Stimulated activated CD8-positive, alpha-beta memory T cell treated with anti-CD3 and anti-CD28 coated beads, Interleukin-15, amount 100 ng/mL, for 48 hours (primary cell): ENCODE results near the gene NRDC.
"Not testable (repeated sequence)": the region's sequence is repeated elsewhere in the genome, so short reads cannot be mapped to it uniquely, and the experiment has no call there.

Experiments used
- DNase-seq, 2 donors: peaks; one replicate each; pipeline ENCODE4 v3.0.0-alpha.2; 2020; ENCODE audit warnings: low read depth in 2 of 2

The NRDC gene

DNA sequence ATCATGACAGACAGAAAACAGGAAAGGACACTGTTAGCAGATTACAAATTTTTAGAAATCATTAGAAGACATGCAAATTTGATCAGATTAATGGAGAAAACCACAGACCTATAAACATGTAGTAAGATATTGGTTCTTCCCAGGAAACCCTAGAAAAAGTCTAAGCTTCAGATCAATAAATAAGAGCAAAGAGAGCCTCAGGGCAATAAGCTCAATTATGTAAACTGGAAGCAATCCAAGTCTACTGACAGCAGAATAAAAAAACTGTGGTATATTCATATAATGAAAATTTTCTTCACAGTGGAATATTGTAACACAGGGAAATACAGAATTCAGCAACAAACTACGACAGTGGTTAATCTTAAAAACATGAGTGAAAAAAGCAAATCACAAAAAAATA is 36.3 kb downstream of the NRDC start:
- no peak for DNase-seq

- no peak for DNase-seq
Observed at GRCh38 chr1:51840743-51841461, 37.6 kb downstream of the NRDC start.

DNA sequence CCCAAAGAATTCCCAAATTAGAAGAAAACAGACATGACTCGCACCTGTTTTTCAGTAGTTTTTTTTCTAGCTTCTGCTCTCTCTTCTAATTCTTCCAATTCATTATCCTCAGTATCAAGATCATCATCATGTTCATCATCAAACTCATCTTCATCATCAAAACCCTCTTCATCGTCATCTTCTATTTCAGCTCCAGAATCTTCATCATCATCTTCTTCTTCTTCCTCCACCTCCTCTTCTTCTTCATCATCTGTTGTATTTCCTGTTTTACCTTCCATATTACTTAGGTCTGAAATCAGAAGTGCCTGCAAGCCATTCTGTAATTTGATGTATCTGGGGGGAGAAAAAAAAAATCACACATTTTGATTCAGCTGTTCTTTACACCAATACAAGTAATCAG is 38.3 kb downstream of the NRDC start:
- DNase-seq, result no peak

DNA sequence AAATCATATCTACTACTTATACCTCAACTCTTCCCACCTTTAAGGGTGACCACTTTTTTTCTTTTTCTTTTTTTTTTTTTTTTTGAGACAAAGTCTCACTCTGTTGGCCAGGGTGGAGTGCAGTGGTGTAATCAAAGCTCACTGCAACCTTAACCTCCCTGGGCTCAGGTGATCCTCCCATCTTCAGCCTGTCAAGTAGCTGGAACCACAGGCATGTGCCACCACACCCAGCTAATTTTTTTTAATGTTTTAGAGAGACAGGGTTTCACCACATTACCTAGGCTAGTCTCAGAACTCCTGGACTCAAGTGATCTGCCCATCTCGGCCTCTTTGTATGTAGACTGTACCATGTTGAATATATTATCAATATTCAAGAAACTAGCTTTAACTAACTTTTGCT is 39.4 kb downstream of the NRDC start:
- no peak for DNase-seq

DNA sequence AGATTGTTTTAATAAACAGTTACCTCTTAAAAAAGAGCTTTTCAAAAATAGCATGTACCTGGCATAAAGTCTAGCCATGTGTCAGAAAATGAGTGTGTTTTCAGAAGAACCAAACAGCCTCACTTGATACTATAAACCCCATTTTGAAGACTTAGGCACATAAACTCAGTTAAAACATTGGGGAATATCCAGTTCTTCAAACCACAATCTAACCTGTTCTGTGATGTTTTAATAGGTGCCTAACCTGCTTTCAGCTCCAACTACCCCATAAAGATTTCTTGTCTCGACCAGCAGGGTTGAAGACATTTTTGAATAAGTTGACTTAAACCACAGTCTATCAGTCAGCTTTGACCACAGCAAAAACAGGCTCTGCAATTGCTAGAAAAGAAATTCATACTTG is 41.3 kb downstream of the NRDC start:
- no peak for DNase-seq

- DNase-seq, result no peak
Observed at GRCh38 chr1:51833700-51834099, 44.8 kb downstream of the NRDC start.

DNA sequence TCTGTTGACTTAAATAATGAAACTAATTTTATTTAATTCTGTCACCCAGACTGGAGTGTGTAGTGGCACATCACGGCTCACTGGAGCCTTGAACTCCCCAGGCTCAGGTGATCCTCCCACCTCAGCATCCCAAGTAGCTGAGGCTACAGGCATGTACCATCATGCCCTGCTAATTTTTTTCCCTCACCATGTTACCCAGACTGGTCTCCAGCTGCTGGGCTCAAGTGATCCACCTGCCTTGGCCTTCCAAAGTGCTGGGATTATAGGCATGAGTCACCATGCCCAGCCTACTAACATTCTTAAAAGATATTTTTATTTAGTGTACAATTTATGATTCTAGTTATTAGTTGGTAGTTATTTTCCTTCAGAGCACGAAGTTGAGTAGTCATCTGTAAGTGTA is 49.5 kb downstream of the NRDC start:
- DNase-seq, result no peak

DNA sequence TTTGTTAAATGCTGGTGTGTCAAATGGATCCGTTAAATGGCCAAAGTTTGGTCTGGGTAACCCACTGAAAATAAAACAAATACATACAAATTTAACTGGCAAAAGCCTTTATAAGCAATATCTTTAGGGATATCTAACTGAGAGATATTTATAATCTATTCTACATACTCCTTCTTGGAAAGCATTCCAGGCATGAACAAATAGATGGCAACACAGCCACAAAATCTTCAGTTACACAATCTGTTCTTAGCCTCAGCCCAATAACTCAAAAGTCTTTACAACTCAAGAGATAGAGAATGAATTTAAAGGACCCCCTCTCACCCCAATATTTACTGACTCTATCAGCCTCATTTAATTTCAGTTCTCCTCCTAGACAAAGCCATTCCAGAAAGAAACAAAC is 58.7 kb downstream of the NRDC start:
- DNase-seq, result no peak

GRCh38 chr1:51819021-51819420 is 59.5 kb downstream of the NRDC start:
- not testable (repeated sequence) for DNase-seq

GRCh38 chr1:51818487-51818886 is 60.0 kb downstream of the NRDC start:
- no peak for DNase-seq

DNA sequence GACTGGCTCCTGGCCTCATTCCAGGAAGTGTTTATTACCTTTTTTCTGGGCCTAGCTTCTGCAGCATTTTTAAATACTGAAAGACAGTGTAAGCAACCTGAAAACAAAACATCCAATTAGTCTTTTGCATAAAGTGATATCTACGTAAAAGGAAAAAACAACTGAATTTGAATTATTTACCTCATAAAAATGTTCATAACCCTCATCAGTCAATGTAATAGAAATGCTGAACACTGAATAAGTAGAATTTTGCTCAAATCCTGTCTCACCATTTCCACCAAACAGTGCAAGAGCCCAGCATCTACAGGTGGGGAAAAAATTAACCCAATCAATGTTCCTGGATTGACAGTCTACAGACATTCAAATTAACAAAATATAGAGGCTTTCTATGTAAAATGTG is 64.0 kb downstream of the NRDC start:
- DNase-seq, result no peak

DNA sequence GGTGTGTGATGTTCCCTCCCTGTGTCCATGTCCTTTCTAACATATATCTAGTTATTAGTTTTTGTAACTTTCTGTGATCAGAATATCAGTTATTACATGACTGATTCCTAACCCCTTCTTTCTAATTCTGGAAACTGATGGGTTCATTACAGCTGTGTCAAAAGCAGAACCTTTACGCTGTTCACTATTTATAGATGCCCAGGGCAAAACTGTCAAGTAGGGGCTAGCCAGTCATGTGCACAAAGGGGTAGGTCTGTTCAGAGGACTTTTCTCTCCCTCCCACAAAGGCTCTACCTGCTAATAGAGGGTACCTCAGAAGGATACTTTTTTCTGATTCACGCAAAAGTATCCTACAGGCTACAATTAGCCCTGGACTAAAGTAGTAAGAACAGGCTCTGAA is 79.2 kb downstream of the NRDC start:
- no peak for DNase-seq

DNA sequence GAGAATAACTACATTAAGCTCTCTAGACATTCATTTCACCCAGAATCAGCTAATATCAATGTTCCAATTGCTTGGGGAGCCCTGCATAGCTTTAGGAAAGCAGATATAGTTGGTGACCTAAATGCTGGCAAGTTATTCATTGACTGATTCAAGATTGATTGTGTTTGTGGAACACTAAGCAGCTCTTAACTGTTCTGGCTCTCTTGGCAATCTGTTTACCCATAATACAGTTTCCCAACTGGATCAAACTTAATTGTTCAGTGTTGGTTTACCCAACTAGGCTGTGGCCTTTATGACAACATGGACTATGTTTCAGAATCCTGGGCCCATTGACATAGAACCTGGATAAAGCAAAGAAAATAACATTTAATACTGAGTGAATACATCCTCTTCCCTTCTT is 83.7 kb downstream of the NRDC start:
- DNase-seq, result no peak

DNA sequence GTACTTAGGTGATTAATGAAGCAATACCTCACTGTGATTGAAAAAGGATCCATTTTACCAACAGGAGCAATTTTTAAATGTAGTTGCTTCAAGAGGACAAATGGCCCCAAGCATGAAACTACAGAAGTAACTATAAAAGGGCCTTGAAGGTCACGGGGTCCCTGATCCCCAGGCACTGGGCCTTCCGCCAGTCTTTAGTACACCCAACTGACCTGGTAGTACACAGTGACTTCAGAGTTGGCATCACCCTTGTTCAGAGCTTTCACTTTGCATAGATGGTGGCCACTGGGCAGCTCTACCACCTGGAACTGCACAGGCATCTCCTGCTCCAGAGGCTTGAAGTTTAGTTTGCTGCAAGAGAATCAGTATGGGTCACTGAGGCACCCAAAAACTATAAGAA is 84.3 kb downstream of the NRDC start:
- no peak for DNase-seq

DNA sequence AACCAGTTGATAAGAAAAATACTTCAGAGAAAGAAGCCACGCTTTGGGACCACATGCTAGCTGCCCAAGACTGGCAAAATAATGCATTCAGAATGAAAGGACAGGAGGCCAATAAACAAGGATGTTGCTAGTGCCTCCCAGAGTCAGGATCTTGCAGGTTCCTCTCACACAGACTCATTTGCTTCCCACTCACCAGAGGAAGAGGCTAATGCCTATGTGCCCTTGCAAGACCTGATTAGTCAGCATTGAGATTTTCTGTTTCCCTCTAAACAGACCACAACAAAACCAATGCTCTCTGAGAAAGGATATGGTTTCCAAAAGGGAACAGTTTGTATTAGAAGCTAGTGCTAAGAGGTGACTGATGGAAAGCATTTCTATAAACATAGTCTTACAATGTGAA is 85.7 kb downstream of the NRDC start:
- DNase-seq, result no peak

DNA sequence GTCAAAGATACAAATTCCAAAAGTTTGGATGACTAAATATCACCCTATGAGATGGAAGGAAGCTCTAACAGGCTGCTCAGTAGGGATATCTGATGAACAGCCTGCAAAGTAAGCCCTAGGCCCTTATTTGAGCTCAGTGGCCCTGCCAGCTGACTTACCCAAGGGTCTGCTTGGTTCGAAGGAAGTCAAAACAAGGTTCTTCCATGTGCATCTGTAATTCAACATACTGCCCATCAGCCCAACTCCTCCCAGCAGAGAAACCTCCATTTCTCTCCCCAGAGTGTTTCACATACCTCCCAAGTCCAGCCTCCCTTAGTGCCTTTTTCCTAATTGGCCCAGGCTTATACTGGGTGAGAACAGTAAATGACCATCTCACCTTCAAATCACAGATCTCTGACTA is 86.6 kb downstream of the NRDC start:
- DNase-seq, result no peak

- DNase-seq, result no peak
Observed at GRCh38 chr1:51790385-51790784, 88.1 kb downstream of the NRDC start.

- DNase-seq, result no peak
Observed at GRCh38 chr1:51789342-51789741, 89.2 kb downstream of the NRDC start.

- no peak for DNase-seq
Observed at GRCh38 chr1:51788938-51789337, 89.6 kb downstream of the NRDC start.

- no peak for DNase-seq
Observed at GRCh38 chr1:51784997-51785421, 93.5 kb downstream of the NRDC start.

DNA sequence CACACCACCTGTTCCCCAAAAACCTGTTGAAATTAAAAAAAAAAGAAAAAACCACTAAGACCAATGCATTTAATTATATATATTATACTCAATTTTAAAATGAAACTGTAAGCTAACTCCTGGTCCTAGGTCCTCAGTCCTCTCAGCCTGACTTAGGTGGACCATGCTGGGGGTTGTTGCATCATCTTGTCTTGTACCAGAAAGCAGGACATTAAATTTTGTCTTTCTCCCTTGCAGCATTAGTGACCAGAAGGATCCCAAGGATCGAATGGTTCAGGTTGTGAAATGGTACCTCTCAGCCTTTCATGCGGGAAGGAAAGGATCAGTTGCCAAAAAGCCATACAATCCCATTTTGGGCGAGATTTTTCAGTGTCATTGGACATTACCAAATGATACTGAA is 97.6 kb downstream of the NRDC start:
- DNase-seq, result no peak

DNA sequence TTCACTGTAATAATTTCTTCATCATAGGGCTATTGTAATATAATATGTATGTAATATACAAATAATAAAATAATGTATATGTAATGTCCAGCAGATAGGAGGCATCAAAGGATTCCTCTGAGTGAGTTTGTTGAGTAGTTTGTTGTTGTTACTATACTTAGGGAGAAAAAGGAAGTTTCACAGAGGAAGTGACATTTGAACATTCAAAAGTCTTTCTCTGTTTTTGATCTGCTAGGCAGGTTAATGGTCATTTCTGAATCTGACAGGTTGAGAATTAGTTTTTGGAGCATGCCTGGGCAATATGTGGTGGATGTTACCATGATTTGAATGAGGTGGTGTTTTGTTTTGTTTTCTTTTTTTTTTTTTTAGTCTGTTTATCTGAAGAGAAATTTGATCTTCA is 102.1 kb downstream of the NRDC start:
- no peak for DNase-seq

GRCh38 chr1:51768971-51769588 is 109.4 kb downstream of the NRDC start:
- no peak for DNase-seq

DNA sequence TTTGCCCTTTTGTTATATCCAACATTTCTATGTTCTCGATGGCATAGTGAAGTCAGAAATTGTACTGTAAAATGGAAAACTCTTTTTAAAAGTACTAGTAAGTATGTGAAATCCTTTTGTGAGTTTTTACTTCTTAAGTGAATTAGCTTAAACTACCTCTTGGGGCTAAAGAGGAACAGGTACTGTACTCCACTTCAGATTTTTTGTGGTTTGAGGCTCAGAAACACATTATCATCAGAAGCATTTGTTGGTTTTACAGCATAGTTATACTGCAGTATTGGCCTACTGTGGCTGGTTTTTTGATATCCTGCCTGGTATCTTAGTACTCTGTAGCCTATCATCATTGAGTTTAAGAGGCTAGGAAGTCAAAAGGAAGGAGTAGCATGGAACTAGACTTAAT is 117.2 kb downstream of the NRDC start:
- DNase-seq, result no peak
